ENCODE measurements around the gene CPA4. TPM values are rescaled to one million over a fixed set of nuclear protein-coding genes. Genes with fewer than 3 reads are reported as not detected.

The CPA4 gene
- total RNA-seq, 1 experiment from 2014 or later, result 3.1 TPM

DNA sequence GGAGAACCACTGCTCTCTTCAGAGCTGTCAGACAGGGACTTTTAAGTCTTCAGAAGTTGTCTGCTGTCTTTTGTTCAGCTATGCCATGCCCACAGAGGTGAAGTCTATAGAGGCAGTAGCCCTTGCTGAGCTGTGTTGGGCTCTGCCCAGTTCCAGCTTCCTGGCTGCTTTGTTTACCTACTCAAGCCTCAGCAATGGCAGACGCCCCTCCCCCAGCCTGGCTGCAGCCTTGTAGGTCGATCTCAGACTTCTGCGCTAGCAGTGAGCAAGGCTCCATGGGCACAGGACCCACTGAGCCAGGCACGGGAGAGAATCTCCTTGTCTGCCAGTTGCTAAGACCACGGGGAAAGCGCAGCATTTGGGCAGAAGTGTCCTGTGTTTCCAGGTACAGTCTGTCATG lies 38.4 kb upstream of the CPA4 start:
- Histone ChIP-seq H3K27ac (ENCODE audit: low read length) (no peak overlapping the region), H3K4me1 (ENCODE audit: control insufficient read depth, insufficient read depth, low read length) (no peaks in the 10 kb centered on the region), H3K9me3 (ENCODE audit: control insufficient read depth, insufficient read depth, low read depth, low read length) (peaks cover 20% of the 10 kb centered on the region; the same call in 1 of the 2 replicates), H3K36me3 (ENCODE audit: control insufficient read depth, insufficient read depth, low read length) (no peaks in the 10 kb centered on the region), H3K4me3 (ENCODE audit: low read depth in 2 of 2, low read length in 2 of 2) (no peak overlapping the region), H3K27me3 (ENCODE audit: control insufficient read depth, insufficient read depth, low read length) (no peaks in the 10 kb centered on the region)
- in situ Hi-C loops (cut with HindIII; ENCODE audit: low pct_unique_long_range_greater_than_20kb, low sequenced_read_pairs), result no loop called here
- no TSS peak for BruUV-seq (replicated peaks)
- intact Hi-C loops (cut with micrococcal nuclease; ENCODE audit: unreplicated experiment), result no loop called here
- ChIA-PET CTCF (no interaction called here), POLR2A (no interaction called here)
- TF ChIP-seq TCF7L2 (IDR thresholded peaks at IDR 0.05; ENCODE audit: low read depth, low read length), result no peak
- TF ChIP-seq, protein P1, sequence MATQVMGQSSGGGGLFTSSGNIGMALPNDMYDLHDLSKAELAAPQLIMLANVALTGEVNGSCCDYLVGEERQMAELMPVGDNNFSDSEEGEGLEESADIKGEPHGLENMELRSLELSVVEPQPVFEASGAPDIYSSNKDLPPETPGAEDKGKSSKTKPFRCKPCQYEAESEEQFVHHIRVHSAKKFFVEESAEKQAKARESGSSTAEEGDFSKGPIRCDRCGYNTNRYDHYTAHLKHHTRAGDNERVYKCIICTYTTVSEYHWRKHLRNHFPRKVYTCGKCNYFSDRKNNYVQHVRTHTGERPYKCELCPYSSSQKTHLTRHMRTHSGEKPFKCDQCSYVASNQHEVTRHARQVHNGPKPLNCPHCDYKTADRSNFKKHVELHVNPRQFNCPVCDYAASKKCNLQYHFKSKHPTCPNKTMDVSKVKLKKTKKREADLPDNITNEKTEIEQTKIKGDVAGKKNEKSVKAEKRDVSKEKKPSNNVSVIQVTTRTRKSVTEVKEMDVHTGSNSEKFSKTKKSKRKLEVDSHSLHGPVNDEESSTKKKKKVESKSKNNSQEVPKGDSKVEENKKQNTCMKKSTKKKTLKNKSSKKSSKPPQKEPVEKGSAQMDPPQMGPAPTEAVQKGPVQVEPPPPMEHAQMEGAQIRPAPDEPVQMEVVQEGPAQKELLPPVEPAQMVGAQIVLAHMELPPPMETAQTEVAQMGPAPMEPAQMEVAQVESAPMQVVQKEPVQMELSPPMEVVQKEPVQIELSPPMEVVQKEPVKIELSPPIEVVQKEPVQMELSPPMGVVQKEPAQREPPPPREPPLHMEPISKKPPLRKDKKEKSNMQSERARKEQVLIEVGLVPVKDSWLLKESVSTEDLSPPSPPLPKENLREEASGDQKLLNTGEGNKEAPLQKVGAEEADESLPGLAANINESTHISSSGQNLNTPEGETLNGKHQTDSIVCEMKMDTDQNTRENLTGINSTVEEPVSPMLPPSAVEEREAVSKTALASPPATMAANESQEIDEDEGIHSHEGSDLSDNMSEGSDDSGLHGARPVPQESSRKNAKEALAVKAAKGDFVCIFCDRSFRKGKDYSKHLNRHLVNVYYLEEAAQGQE (IDR thresholded peaks at IDR 0.05; ENCODE audit: insufficient read depth in 1 of 2, low read depth in 2 of 2, low read length in 1 of 2), result no peak
- TF ChIP-seq SIN3A (IDR thresholded peaks at IDR 0.05; ENCODE audit: borderline replicate concordance, insufficient read depth, low read depth, low read length), result no peak
- TF ChIP-seq, protein P2, sequence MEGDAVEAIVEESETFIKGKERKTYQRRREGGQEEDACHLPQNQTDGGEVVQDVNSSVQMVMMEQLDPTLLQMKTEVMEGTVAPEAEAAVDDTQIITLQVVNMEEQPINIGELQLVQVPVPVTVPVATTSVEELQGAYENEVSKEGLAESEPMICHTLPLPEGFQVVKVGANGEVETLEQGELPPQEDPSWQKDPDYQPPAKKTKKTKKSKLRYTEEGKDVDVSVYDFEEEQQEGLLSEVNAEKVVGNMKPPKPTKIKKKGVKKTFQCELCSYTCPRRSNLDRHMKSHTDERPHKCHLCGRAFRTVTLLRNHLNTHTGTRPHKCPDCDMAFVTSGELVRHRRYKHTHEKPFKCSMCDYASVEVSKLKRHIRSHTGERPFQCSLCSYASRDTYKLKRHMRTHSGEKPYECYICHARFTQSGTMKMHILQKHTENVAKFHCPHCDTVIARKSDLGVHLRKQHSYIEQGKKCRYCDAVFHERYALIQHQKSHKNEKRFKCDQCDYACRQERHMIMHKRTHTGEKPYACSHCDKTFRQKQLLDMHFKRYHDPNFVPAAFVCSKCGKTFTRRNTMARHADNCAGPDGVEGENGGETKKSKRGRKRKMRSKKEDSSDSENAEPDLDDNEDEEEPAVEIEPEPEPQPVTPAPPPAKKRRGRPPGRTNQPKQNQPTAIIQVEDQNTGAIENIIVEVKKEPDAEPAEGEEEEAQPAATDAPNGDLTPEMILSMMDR (IDR thresholded peaks at IDR 0.05), result no peak
- no peak for TF ChIP-seq POLR2AphosphoS5 (IDR thresholded peaks at IDR 0.05; ENCODE audit: low read depth, low read length)
- no peak for ATAC-seq
- no peak for DNase-seq (ENCODE audit: low read depth, low spot score)

DNA sequence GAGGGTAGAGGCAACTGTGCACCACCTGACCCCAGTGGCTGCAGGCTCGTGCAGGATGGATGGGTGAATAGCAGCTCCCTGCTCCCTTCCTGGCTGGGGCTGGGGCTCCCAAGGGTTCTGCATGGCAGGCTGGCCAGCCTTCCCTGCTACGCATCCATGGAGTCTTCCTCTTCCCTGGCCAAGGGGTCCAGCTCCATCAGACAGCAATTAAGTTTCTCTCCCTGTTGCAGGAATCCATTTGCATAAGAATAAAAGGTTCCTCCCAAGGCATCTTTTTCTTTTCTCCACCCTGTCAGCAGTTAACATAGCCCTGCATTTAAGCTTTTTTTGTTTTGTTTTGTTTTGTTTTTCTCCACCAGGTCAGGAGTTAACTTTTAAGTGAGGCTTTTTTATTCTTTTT lies 36.3 kb upstream of the CPA4 start:
- CTCF ChIA-PET, result no interaction called here

More for the DNA sequence above, 36.3 kb upstream of the CPA4 start:
- Histone ChIP-seq H3K36me3 (ENCODE audit: control insufficient read depth, insufficient read depth, low read length) (no peaks in the 10 kb centered on the region), H3K27ac (ENCODE audit: low read length) (no peak overlapping the region), H3K4me1 (ENCODE audit: control insufficient read depth, insufficient read depth, low read length) (no peaks in the 10 kb centered on the region), H3K27me3 (ENCODE audit: control insufficient read depth, insufficient read depth, low read length) (no peaks in the 10 kb centered on the region), H3K4me3 (ENCODE audit: low read depth in 2 of 2, low read length in 2 of 2) (no peak overlapping the region), H3K9me3 (ENCODE audit: control insufficient read depth, insufficient read depth, low read depth, low read length) (peaks cover 20% of the 10 kb centered on the region; the same call in 1 of the 2 replicates)
- no peak for DNase-seq (ENCODE audit: low read depth, low spot score)
- ATAC-seq, result no peak
- TF ChIP-seq TCF7L2 (IDR thresholded peaks at IDR 0.05; ENCODE audit: low read depth, low read length) (no peak), POLR2AphosphoS5 (IDR thresholded peaks at IDR 0.05; ENCODE audit: low read depth, low read length) (no peak), SIN3A (IDR thresholded peaks at IDR 0.05; ENCODE audit: borderline replicate concordance, insufficient read depth, low read depth, low read length) (no peak)
- TF ChIP-seq, protein P1 (IDR thresholded peaks at IDR 0.05; ENCODE audit: insufficient read depth in 1 of 2, low read depth in 2 of 2, low read length in 1 of 2), result no peak
- TF ChIP-seq, protein P2 (IDR thresholded peaks at IDR 0.05), result no peak
- in situ Hi-C loops (cut with HindIII; ENCODE audit: low pct_unique_long_range_greater_than_20kb, low sequenced_read_pairs) (no loop called here), intact Hi-C loops (cut with micrococcal nuclease; ENCODE audit: unreplicated experiment) (no loop called here)
- BruUV-seq (replicated peaks), result no TSS peak
- POLR2A ChIA-PET, result no interaction called here
